Glutamatergic neuron (in vitro differentiated cells): ENCODE data around the gene ELP4. TPM values are rescaled to one million over a fixed set of nuclear protein-coding genes. Genes with fewer than 3 reads are reported as not detected.
A peak's percentile ranks its signal among the peaks of the same experiment; 100 is the strongest.

Experiments used
- DNase-seq: peaks from one replicate; pipeline ENCODE4 v3.0.0; 2022
- H3K27ac Mint-ChIP-seq: one replicate; pipeline ENCODE4 v1.8.0; 2020; ENCODE audit warnings: mild to moderate bottlenecking, mixed read lengths, inconsistent platforms; ENCODE audit not compliant: unreplicated experiment
- H3K27me3 Mint-ChIP-seq: one replicate; pipeline ENCODE4 v1.8.0; 2020; ENCODE audit warnings: mild to moderate bottlenecking, moderate library complexity, mixed read lengths, inconsistent platforms; ENCODE audit not compliant: unreplicated experiment
- H3K36me3 Mint-ChIP-seq: one replicate; pipeline ENCODE4 v1.8.0; 2020; ENCODE audit warnings: mild to moderate bottlenecking, mixed read lengths, inconsistent platforms; ENCODE audit not compliant: unreplicated experiment
- H3K4me1 Mint-ChIP-seq: one replicate; pipeline ENCODE4 v1.8.0; 2020; ENCODE audit warnings: mild to moderate bottlenecking, low read depth, mixed read lengths, inconsistent platforms; ENCODE audit not compliant: unreplicated experiment
- H3K4me3 Mint-ChIP-seq: one replicate; pipeline ENCODE4 v1.8.0; 2020; ENCODE audit warnings: mild to moderate bottlenecking, mixed read lengths, inconsistent platforms; ENCODE audit not compliant: unreplicated experiment
- H3K9me3 Mint-ChIP-seq: one replicate; pipeline ENCODE4 v1.8.0; 2020; ENCODE audit warnings: mild to moderate bottlenecking, moderate library complexity, mixed read lengths, inconsistent platforms; ENCODE audit not compliant: unreplicated experiment
- CTCF ChIP-seq: fragments of 200-600 bp; sonication (generic); IDR thresholded peaks from one replicate; pipeline ENCODE4 v1.5.0; 2021; ENCODE audit not compliant: partially characterized antibody, unreplicated experiment
- total RNA-seq: library from RNA; stranded (reverse); fragmentation: NEBNext Ultra II Directional; extraction: Animal tissue kit (Norgen Biotek cat#: 25700); gene quantifications from one replicate; pipeline ENCODE4 v1.2.1, GENCODE V29; 2021; ENCODE audit not compliant: unreplicated experiment

Gene ELP4
- total RNA-seq, 1 donor from 2014 or later = 9.9 TPM

GRCh38 chr11:31784611-31785010, 275.0 kb downstream of the ELP4 start:
- Mint-ChIP-seq H3K27ac (no peak overlapping the region), H3K9me3 (peaks cover 2% of the 10 kb centered on the region), H3K4me1 (peaks cover 51% of the 10 kb centered on the region), H3K36me3 (no peaks in the 10 kb centered on the region), H3K27me3 (peaks cover 5% of the 10 kb centered on the region), H3K4me3 (no peak overlapping the region)
- no peak for DNase-seq
- TF ChIP-seq CTCF = no peak

- Mint-ChIP-seq H3K9me3 (peaks cover 2% of the 10 kb centered on the region), H3K27me3 (peaks cover 5% of the 10 kb centered on the region), H3K4me3 (peak overlapping the region; percentile 82), H3K27ac (peak overlapping the region; percentile 97), H3K4me1 (peaks cover 46% of the 10 kb centered on the region), H3K36me3 (no peaks in the 10 kb centered on the region)
- TF ChIP-seq CTCF = no peak
- DNase-seq = peak; percentile 70
These were observed 277.6 kb downstream of the ELP4 start for GRCh38 chr11:31786996-31787685.

- peaks cover 37% of the 10 kb centered on the region for H3K4me1 Mint-ChIP-seq
- peak overlapping the region; percentile 63 for H3K4me3 Mint-ChIP-seq
- no peak for DNase-seq
- no peaks in the 10 kb centered on the region for H3K36me3 Mint-ChIP-seq
- TF ChIP-seq CTCF = no peak
- peaks cover 2% of the 10 kb centered on the region for H3K9me3 Mint-ChIP-seq
- H3K27ac Mint-ChIP-seq = peak overlapping the region; percentile 97
- H3K27me3 Mint-ChIP-seq = peaks cover 5% of the 10 kb centered on the region
These were observed 278.5 kb downstream of the ELP4 start for GRCh38 chr11:31788085-31788484.

- Mint-ChIP-seq H3K27ac (no peak overlapping the region), H3K36me3 (no peaks in the 10 kb centered on the region), H3K4me3 (no peak overlapping the region), H3K9me3 (no peaks in the 10 kb centered on the region), H3K27me3 (peaks cover 7% of the 10 kb centered on the region), H3K4me1 (peaks cover 32% of the 10 kb centered on the region)
- no peak for DNase-seq
- no peak for TF ChIP-seq CTCF
These were observed 281.1 kb downstream of the ELP4 start for GRCh38 chr11:31790649-31791048.

- Mint-ChIP-seq H3K4me3 (no peak overlapping the region), H3K27me3 (peaks cover 12% of the 10 kb centered on the region), H3K36me3 (no peaks in the 10 kb centered on the region), H3K9me3 (peaks cover 2% of the 10 kb centered on the region), H3K27ac (no peak overlapping the region), H3K4me1 (peaks cover 26% of the 10 kb centered on the region)
- DNase-seq = no peak
- TF ChIP-seq CTCF = no peak
These were observed 282.5 kb downstream of the ELP4 start for GRCh38 chr11:31792036-31792435.
